Cardiac muscle cell (in vitro differentiated cells and primary cell): ENCODE data around the gene FGD3. TPM values are rescaled to one million over a fixed set of nuclear protein-coding genes. Genes with fewer than 3 reads are reported as not detected.

Experiments
- DNase-seq, 2 donors: peaks; one replicate each; pipeline versions ENCODE4 v3.0.0 to v3.0.0-alpha.2; 2010 to 2017; ENCODE audit warnings: low read depth in 1 of 2, low spot score in 1 of 2
- H3K27ac ChIP-seq: fragments of 200-600 bp; sonication (generic); 2 replicates; pipeline ENCODE4 v1.5.1; 2016
- H3K27me3 ChIP-seq: fragments of 200-600 bp; sonication (generic); 2 replicates; pipeline ENCODE4 v1.6.0; 2016; ENCODE audit warnings: control low read depth
- H3K36me3 ChIP-seq: fragments of 200-600 bp; sonication (generic); 2 replicates; pipeline ENCODE4 v1.5.1; 2016; ENCODE audit warnings: control low read depth
- H3K4me1 ChIP-seq: fragments of 200-600 bp; sonication (generic); 2 replicates; pipeline ENCODE4 v1.8.1; 2017; ENCODE audit warnings: low read depth, mild to moderate bottlenecking, mixed run types
- H3K4me3 ChIP-seq: fragments of 200-600 bp; sonication (generic); 2 replicates; pipeline ENCODE4 v1.5.1; 2016; ENCODE audit warnings: mild to moderate bottlenecking
- H3K9me3 ChIP-seq: fragments of 200-600 bp; sonication (generic); 2 replicates; pipeline ENCODE4 v1.5.1; 2017; ENCODE audit warnings: low read depth, mild to moderate bottlenecking, control low read depth
- polyA plus RNA-seq: library from polyadenylated mRNA; unstranded; fragments of >200 nt; fragmentation: Nextera tagmentation; extraction: Ambion mirVana; gene quantifications from 2 replicates; pipeline ENCODE4 v1.2.1, GENCODE V29; 2016
- total RNA-seq: library from RNA; depleted of rRNA; stranded (reverse); fragments of >200 nt; gene quantifications from 2 replicates; pipeline ENCODE4 v1.2.3, GENCODE V29; 2016
- TF ChIP-seq, protein P1 (sequence below): IDR thresholded peaks from 2 replicates; pipeline ENCODE4 v1.5.1; 2012; ENCODE audit warnings: low read depth, mild to moderate bottlenecking, low read length

The FGD3 gene
- total and polyA plus RNA-seq, 2 experiments from 2014 or later, result 0.18 TPM; not detected in 1

DNA sequence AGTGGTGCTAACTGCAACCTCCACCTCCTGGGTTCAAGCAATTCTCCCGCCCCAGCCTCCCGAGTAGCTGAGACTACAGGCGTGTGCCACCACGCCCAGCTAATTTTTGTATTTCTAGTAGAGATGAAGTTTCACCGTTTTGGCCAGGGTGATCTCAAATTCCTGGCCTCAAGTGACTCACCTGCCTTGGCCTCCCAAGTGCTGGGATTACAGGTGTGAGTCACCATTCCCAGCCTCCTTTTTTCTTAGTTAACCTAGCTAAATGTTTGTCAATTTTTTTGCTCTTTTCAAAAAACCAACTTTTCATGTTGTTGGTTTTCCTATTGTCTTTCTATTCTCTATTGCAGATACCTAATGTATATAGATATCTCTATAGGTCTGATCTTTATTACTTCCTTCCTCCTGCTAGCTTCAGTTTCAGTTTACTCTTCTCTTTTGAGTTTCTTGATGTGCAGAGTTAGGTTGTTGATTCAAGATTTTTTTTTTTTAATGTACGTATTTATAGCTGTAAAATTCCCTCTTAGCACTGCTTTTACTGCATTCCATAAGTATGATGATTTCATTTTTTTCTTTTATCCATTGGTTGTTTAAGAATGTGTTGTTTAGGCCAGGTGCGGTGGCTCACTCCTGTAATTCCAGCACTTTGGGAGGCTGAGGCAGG lies 32.9 kb downstream of the FGD3 start:
- Histone ChIP-seq H3K9me3 (no peaks in the 10 kb centered on the region), H3K36me3 (no peaks in the 10 kb centered on the region), H3K27ac (no peak overlapping the region), H3K4me1 (no peaks in the 10 kb centered on the region), H3K4me3 (no peak overlapping the region), H3K27me3 (peaks cover 14% of the 10 kb centered on the region)
- DNase-seq, result no peak
- TF ChIP-seq, protein P1, sequence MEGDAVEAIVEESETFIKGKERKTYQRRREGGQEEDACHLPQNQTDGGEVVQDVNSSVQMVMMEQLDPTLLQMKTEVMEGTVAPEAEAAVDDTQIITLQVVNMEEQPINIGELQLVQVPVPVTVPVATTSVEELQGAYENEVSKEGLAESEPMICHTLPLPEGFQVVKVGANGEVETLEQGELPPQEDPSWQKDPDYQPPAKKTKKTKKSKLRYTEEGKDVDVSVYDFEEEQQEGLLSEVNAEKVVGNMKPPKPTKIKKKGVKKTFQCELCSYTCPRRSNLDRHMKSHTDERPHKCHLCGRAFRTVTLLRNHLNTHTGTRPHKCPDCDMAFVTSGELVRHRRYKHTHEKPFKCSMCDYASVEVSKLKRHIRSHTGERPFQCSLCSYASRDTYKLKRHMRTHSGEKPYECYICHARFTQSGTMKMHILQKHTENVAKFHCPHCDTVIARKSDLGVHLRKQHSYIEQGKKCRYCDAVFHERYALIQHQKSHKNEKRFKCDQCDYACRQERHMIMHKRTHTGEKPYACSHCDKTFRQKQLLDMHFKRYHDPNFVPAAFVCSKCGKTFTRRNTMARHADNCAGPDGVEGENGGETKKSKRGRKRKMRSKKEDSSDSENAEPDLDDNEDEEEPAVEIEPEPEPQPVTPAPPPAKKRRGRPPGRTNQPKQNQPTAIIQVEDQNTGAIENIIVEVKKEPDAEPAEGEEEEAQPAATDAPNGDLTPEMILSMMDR, result no peak

DNA sequence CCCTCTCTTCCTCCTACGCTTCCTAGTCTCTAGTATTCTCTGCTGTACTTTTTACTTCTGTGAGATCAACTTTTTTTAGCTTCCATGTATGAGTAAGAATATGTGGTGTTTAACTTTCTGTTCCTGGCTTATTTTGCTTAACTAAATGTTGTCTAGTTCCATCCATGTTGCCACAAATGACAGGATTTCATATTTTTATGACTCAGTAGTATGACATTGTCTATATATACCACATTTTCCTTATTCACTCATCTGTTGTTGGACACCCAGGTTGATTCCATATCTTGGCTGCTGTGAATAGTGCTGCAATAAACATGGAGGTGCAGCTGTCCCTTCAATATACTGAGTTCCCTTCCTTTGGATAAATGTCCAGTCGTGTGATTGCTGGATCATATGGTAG lies 34.8 kb downstream of the FGD3 start:
- Histone ChIP-seq H3K36me3 (no peaks in the 10 kb centered on the region), H3K27me3 (no peaks in the 10 kb centered on the region), H3K27ac (no peak overlapping the region), H3K4me3 (no peak overlapping the region), H3K9me3 (no peaks in the 10 kb centered on the region), H3K4me1 (no peaks in the 10 kb centered on the region)
- TF ChIP-seq, protein P1, result no peak
- DNase-seq, result no peak

DNA sequence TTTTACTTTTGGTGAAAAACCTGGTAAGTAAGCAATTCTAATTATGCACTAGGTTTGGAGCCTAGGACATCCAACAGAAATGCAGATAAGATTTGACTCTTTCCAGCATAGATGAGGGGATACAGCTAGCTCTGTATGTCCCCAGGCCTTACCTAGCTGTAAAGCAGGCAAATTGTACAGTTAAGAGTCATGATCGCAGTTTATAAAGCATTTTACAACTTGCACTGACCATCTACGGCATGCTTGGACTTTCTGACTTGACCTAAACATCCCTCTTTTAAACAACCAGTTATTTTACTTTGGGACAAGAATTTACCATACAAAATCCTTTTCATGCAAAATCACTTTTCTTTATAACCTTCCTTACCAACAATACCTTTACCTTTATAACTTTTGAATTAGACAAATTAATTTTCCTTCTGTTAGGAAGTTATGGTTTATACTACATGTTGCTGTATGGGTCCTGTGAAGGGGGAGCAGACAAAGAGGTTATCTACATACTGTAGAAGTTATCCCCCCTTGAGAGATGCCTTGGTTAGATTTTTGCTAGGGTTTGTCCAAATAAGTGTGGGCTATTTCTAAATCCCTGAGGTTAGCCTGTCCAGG lies 36.8 kb downstream of the FGD3 start:
- TF ChIP-seq, protein P1, result no peak
- Histone ChIP-seq H3K27me3 (no peaks in the 10 kb centered on the region), H3K27ac (no peak overlapping the region), H3K9me3 (no peaks in the 10 kb centered on the region), H3K36me3 (no peaks in the 10 kb centered on the region), H3K4me1 (no peaks in the 10 kb centered on the region), H3K4me3 (no peak overlapping the region)
- no peak for DNase-seq

DNA sequence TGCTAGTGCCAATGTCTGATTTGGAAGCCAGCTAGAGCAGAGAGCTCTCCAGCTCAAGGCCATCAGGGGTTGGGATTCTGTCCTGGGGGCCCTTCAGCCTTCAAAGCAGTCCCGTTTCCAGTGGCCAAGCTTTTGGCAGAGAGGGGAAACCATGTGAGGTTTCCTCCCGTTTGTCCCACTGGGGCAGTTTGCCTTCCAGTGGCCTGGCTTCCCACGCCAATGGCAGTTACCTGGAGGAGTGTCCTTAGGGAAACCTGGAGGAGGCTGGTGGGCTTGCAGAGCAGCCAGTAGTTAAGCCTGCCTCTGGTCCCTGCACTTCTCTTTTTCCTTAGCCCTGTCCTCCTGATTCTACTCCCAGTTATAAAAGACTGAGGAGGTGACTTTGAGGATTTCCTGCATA lies 37.7 kb downstream of the FGD3 start:
- H3K27me3 ChIP-seq, result no peaks in the 10 kb centered on the region
- H3K27ac ChIP-seq, result no peak overlapping the region
- no peaks in the 10 kb centered on the region for H3K36me3 ChIP-seq
- TF ChIP-seq, protein P1, result no peak
- no peaks in the 10 kb centered on the region for H3K9me3 ChIP-seq
- H3K4me1 ChIP-seq, result no peaks in the 10 kb centered on the region
- no peak overlapping the region for H3K4me3 ChIP-seq
- DNase-seq, result no peak

DNA sequence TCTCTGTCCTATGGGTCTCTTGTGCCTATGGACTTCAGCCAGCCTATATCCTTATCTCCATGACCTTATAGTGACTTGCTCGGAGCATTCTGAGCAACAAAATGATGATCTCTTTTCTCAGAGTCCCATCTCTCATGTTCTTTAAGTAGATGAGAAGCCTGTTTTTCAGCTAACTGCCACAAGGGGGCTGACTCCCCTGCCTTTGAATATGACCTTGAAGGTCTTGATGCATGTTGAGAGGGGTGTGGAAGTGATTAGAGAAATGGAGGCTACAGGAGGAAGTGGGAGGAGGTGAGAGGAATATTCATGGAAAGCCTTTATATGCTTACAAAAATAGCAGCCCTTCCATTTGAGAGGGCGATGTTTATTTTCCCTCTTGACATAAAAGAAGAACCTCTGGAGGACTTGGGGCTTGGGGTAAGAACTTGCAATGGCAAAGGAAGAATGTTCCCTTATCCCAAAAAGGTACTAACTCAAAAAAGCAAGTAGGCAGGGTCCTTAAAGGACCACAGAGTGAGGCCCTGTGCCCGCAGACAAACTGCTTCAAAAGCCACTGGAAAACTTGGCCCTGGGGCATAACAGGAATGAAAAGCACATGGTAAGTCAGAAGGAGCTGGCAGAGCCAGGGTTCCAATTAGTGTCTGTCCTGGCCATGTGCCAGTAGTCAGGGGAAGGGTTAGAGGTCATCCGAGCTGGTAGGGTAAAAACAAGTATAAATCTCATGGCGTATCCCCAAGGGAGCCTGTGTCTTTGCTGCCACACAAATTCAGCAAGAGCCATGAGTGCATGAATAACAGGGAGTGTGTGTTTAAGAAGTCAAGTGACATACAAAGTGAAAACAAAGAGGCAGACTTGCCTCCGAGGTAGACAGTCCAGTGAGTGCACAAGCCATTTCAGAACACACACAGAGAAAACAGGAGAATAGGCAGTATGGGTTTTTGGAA lies 39.1 kb downstream of the FGD3 start:
- peak in 1 of 2 donors; percentile 13 for DNase-seq
- TF ChIP-seq, protein P1, result peak; percentile 56
- H3K4me3 ChIP-seq, result no peak overlapping the region
- no peaks in the 10 kb centered on the region for H3K36me3 ChIP-seq
- H3K27ac ChIP-seq, result no peak overlapping the region
- no peaks in the 10 kb centered on the region for H3K4me1 ChIP-seq
- no peaks in the 10 kb centered on the region for H3K9me3 ChIP-seq
- no peaks in the 10 kb centered on the region for H3K27me3 ChIP-seq
